ENCODE measurements around the gene WDR93. TPM values are rescaled to one million over a fixed set of nuclear protein-coding genes. Genes with fewer than 3 reads are reported as not detected.

WDR93 gene
- total RNA-seq, 1 donor from 2014 or later = not detected

DNA sequence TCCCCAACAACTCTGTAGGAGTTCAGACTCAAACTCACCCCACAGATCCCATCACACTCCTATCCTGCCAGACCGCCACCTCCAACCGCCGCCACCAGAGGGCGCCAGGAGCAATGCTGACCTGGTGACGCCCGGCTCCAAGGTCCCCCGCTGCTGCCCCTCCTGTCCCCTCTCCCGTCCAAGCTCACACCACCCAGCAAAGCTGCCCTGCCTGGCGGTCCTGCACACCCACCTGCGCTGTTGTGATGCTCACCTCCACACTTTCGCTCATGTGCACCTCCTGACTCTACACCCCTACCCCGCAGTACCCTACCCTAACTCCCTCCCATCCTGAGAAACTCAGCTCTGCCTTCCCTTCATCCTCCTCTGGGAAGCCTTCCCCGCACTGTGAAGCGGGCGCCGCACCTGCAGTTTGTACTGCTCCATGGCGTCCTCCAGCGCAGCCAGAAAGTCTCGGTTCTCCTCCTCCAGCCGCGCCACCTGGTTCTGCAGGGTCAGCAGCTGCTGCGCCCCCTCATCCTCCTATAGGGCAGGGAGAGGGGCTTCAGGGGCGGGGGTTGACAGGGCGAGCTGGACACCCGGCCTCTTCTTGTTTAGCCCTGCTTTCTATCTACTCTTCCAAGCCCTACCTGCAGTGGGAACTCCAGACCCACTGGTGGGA lies 43.3 kb upstream of the WDR93 start:
- Histone ChIP-seq H3K27me3 (ENCODE audit: control insufficient read depth, insufficient read depth, low read length) (no peaks in the 10 kb centered on the region), H3K4me3 (ENCODE audit: low read depth, low read length) (no peak overlapping the region), H3K36me3 (ENCODE audit: control insufficient read depth, insufficient read depth, low read length) (no peaks in the 10 kb centered on the region)
- peak; percentile 23 for DNase-seq (ENCODE audit: low read depth)
- TF ChIP-seq, protein P1, sequence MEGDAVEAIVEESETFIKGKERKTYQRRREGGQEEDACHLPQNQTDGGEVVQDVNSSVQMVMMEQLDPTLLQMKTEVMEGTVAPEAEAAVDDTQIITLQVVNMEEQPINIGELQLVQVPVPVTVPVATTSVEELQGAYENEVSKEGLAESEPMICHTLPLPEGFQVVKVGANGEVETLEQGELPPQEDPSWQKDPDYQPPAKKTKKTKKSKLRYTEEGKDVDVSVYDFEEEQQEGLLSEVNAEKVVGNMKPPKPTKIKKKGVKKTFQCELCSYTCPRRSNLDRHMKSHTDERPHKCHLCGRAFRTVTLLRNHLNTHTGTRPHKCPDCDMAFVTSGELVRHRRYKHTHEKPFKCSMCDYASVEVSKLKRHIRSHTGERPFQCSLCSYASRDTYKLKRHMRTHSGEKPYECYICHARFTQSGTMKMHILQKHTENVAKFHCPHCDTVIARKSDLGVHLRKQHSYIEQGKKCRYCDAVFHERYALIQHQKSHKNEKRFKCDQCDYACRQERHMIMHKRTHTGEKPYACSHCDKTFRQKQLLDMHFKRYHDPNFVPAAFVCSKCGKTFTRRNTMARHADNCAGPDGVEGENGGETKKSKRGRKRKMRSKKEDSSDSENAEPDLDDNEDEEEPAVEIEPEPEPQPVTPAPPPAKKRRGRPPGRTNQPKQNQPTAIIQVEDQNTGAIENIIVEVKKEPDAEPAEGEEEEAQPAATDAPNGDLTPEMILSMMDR (IDR thresholded peaks at IDR 0.05; ENCODE audit: insufficient read depth, low read length, severe bottlenecking) = peak; percentile 93
- FAIRE-seq = peak; percentile 18

DNA sequence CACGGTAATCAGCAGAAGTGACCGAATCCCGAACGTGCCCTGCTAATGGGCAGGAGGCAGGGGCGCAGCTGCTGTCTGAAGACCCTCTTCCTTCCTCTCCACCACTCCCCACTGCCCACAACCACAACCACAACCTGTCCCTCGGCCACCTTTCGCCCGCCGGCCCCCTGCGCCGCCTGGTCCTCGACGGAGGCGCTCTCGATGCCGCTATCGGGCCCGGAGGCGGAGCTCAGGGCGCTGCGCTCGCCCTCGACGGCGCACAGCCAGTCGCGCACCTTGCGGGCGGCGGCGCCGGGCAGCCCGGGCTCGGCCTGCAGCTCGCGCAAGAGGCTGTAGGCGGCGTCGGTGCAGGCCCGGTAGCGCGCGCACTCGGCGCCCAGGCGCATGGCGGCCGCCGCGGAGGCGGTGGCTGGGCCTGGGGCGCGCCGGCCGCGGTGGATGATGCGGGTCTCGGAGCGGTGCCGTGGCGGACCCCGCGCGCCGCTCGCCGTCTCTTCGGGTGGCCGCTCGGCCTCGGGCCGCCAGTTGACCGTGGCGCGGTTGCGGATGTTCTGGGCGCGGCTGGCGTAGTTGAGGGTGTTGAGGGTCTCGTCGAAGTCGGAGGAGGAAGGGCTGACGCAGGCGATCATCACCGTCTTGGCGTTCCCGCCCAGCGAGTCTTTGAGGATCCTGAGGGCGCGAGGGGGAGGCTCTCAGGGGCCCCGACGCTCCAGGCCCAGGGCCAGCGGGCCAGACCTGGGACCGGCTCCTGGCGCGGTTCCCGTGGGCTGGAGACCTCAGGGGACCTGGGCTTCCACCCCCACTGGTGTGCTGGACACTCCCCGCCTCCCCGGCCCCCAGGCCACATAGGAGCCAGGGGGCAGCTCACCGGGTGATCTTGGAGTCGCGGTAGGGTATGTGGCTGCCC lies 42.3 kb upstream of the WDR93 start:
- Histone ChIP-seq H3K36me3 (ENCODE audit: control insufficient read depth, insufficient read depth, low read length) (no peaks in the 10 kb centered on the region), H3K4me3 (ENCODE audit: low read depth, low read length) (no peak overlapping the region), H3K27me3 (ENCODE audit: control insufficient read depth, insufficient read depth, low read length) (no peaks in the 10 kb centered on the region)
- no peak for FAIRE-seq
- DNase-seq (ENCODE audit: low read depth) = no peak
- TF ChIP-seq, protein P1 (IDR thresholded peaks at IDR 0.05; ENCODE audit: insufficient read depth, low read length, severe bottlenecking) = no peak

DNA sequence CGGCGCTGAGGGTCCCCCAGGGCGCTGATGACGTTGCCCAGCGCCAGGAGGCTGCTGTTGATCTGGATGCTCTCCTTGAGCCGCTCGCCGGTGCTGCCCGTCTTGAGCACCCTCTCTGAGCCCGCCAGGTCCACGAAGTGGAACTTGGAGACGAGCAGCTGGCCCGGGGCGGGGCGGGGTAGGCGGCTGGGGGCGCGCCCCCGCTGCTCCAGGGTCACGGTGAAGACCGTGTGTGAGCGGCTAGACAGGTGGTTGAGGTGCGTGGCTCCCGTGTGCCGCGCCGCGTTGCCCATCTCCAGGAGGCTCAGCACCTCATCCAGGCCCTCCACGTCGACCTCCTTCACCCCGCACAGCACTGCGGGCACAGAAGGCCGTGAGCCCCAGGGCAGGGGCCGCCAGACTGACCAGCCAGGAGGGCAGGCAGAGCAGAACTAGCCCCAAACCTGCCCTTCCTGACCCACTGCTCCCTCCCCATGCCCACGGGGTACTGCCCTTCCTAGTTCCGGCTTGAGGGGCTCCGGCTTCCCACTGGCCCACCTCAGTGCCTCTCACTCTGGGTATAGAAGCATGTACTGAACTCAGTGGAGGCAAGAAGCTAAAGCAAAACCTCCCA lies 41.5 kb upstream of the WDR93 start:
- TF ChIP-seq, protein P1 (IDR thresholded peaks at IDR 0.05; ENCODE audit: insufficient read depth, low read length, severe bottlenecking) = no peak
- DNase-seq (ENCODE audit: low read depth) (no peak), FAIRE-seq (no peak)
- no peak overlapping the region for H3K4me3 ChIP-seq (ENCODE audit: low read depth, low read length)
- H3K27me3 ChIP-seq (ENCODE audit: control insufficient read depth, insufficient read depth, low read length) = no peaks in the 10 kb centered on the region
- H3K36me3 ChIP-seq (ENCODE audit: control insufficient read depth, insufficient read depth, low read length) = no peaks in the 10 kb centered on the region

DNA sequence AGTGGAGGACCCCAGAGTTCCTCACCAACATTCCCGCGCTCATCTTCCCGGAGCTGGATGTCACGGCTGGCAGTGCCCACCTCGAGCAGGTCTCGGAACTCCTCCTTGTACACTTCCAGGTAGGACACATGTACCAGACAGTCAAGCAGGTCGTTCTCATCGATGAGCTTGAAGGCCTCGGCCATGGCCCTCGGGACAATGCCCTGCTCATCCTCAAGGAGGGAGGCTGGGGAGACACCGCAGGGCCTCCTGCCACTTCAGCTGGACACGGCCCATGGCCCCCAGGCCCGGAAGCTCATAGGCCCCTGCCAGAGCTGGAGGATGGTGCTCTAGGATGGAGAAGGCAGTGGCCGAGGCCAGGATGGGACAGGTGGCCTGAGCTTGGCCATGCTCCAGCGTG lies 40.9 kb upstream of the WDR93 start:
- Histone ChIP-seq H3K36me3 (ENCODE audit: control insufficient read depth, insufficient read depth, low read length) (no peaks in the 10 kb centered on the region), H3K4me3 (ENCODE audit: low read depth, low read length) (no peak overlapping the region), H3K27me3 (ENCODE audit: control insufficient read depth, insufficient read depth, low read length) (peaks cover 4% of the 10 kb centered on the region)
- FAIRE-seq (no peak), DNase-seq (ENCODE audit: low read depth) (no peak)
- TF ChIP-seq, protein P1 (IDR thresholded peaks at IDR 0.05; ENCODE audit: insufficient read depth, low read length, severe bottlenecking) = no peak

DNA sequence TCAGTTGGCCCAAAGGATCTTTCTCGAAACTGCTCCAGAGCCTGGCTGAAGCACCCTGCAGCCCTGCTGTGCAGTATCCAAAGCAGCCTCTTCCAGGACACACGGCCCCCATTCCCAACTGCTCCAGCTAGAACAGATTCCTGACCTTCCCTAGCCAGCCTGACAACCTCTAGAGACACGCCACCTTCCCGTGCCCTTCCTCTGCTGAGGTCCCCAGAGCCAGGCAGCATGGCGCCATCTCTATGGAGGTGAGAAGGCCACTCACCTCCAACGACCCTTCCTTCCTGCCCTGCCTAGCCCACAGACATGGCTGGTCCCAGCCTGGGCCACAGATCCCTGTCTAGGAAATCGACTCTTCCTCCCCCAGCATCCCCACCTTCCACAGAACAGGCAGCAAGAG lies 38.5 kb upstream of the WDR93 start:
- no peak for FAIRE-seq
- Histone ChIP-seq H3K27me3 (ENCODE audit: control insufficient read depth, insufficient read depth, low read length) (peaks cover 4% of the 10 kb centered on the region), H3K4me3 (ENCODE audit: low read depth, low read length) (no peak overlapping the region), H3K36me3 (ENCODE audit: control insufficient read depth, insufficient read depth, low read length) (no peaks in the 10 kb centered on the region)
- TF ChIP-seq, protein P1 (IDR thresholded peaks at IDR 0.05; ENCODE audit: insufficient read depth, low read length, severe bottlenecking) = no peak
- DNase-seq (ENCODE audit: low read depth) = no peak

Data from bronchial epithelial cell (primary cell).